Astrocyte of the cerebellum (primary cell): ENCODE measurements around the gene EVX1.

Source experiments
- DNase-seq: peaks from one replicate; pipeline ENCODE4 v3.0.0-alpha.2; 2011; ENCODE audit warnings: low read depth
- H3K4me3 ChIP-seq: 2 replicates; pipeline ENCODE4 v1.5.1; 2011; ENCODE audit warnings: mild to moderate bottlenecking, low read depth, low read length, moderate library complexity
- CTCF ChIP-seq: IDR thresholded peaks from 2 replicates; pipeline ENCODE4 v1.5.1; 2012; ENCODE audit warnings: low read length, low read depth, moderate library complexity, mild to moderate bottlenecking; ENCODE audit errors: missing control alignments
- in situ Hi-C: cut with HindIII; loops from 2 replicates; pipeline ENCODE4 v1.10.0; 2017; ENCODE audit warnings: low sequenced_read_pairs

Gene EVX1

DNA sequence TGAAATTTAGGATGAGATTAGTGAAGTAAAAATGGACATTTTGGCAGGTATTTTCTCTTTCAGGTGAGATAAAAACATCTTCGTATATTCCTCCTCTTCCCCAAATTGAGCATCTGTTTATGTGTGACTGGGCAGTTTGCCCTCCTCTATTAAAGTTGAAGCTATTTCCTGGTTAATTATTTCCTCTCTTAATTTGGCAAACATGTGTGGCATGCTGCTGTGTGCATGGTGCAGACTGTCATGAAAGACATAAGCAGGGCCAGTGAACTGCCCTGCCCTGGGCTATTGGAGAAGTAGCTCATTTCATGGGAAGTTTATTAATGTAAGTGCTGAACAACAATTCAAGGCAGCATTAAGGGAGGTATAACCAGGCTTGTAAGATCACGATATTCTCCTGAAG is 52.6 kb downstream of the EVX1 start:
- DNase-seq = no peak
- TF ChIP-seq CTCF = no peak
- no peak overlapping the region for H3K4me3 ChIP-seq
- in situ Hi-C loops = no loop called here

DNA sequence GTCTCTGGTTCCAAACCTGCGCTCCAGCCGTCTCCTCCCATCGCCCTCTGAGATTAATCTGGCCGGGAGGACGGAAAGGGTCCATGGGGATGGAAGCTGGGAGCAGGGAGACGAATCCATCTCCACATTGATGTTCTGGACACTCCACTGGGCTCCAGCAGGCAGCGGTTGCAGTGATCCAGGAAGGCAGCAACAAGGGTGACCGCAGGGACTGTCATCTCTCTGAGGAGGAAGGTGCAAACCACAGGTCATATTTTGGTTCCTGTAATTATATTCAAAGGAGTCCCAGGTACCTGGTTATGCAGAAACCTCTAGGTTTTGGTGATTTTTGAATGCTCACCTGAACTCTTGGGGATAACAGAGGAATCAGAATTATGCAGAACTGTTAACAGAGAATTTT is 54.8 kb downstream of the EVX1 start:
- no peak for DNase-seq
- H3K4me3 ChIP-seq = no peak overlapping the region
- no peak for TF ChIP-seq CTCF
- in situ Hi-C loops = no loop called here
